ENCODE measurements around the gene NR2C2.

- TF ChIP-seq CTCF (IDR thresholded peaks at IDR 0.05) = no peak
- TF ChIP-seq EZH2 (IDR thresholded peaks at IDR 0.05; ENCODE audit: borderline replicate concordance, insufficient read depth, low read depth, low read length, poor library complexity, severe bottlenecking) = no peak
These were observed 60.3 kb downstream of the NR2C2 start for GRCh38 chr3:15007681-15008141.

All from B cell (primary cell).